Measurements from ENCODE around the gene GREB1.

Gene GREB1

DNA sequence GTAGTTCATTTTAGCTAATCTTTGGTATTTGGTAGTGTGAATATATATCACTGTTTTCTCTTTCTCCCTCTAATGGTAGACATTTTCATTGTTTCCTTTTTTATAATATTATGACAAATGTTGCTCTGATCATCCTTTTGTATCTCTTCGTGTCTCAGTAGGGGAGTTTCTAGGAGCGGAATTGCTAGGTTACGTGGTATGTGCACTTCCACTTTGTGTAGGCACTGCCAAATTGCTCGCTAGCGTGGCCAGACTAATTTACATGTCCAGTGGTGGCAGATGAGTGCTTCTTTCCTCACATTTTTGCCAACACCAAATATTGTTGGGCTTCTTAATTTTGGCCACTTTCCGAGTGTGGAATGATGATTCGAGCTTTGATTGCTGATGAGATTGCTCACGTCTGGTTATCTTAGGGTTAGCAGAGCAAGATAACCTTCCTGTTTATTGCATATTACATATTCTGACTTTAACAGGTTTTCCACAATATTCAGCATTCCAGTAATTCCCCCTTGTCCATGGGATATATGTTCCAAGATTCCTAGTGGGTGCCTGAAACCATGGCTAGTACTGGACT is 30.4 kb upstream of the GREB1 start:
- no peak for DNase-seq (ENCODE audit: low spot score)
- TF ChIP-seq, protein P1, sequence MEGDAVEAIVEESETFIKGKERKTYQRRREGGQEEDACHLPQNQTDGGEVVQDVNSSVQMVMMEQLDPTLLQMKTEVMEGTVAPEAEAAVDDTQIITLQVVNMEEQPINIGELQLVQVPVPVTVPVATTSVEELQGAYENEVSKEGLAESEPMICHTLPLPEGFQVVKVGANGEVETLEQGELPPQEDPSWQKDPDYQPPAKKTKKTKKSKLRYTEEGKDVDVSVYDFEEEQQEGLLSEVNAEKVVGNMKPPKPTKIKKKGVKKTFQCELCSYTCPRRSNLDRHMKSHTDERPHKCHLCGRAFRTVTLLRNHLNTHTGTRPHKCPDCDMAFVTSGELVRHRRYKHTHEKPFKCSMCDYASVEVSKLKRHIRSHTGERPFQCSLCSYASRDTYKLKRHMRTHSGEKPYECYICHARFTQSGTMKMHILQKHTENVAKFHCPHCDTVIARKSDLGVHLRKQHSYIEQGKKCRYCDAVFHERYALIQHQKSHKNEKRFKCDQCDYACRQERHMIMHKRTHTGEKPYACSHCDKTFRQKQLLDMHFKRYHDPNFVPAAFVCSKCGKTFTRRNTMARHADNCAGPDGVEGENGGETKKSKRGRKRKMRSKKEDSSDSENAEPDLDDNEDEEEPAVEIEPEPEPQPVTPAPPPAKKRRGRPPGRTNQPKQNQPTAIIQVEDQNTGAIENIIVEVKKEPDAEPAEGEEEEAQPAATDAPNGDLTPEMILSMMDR (IDR thresholded peaks at IDR 0.05) = no peak
- no peak overlapping the region for H3K27ac ChIP-seq
- no peak overlapping the region for H3K4me3 ChIP-seq

DNA sequence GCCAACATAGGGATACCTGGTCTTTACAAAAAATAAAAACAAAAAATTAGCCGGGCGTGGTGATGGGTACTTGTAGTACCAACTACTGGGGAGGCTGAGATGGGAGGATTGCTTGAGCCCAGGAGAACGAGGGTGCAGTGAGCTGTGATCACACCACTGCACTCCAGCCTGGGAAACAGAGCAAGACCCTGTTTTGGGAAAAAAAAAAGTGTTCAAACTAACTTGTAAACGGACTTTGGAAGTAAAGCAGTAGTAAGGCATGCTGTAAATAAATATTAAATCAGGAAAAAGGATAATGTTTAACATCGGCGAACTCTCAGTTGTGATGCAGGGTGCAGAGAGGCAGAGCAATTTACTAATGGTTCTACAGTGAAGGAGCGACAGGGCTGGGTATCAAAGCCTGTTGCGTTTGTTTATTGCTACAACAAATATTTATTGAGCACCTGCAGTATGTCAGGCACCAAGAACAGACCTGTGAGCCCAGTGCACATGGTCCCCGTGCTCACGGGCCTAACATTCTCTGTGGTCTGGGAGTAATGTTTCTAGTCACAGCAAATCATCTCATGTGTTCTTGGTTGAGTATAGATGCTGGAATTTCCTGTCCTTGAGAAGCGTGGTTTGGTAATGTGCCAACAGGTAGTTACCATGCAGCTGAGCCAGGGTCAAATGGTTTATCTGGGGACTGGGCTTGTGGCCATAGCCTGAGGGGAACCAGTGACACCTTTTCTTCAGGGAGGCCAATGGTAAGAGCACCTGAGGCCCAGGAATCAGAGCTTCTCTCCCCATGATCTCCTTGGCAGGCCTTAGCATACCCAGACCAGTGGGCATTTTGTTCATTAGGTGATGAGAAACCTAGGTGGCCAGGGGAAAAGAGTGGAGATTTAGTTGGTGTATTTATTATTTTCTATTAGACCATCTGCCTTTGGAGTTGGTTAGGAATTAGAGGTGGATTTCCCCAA is 27.9 kb upstream of the GREB1 start:
- no peak overlapping the region for H3K4me3 ChIP-seq
- H3K27ac ChIP-seq = no peak overlapping the region
- TF ChIP-seq, protein P1 (IDR thresholded peaks at IDR 0.05) = no peak
- DNase-seq (ENCODE audit: low spot score) = no peak

DNA sequence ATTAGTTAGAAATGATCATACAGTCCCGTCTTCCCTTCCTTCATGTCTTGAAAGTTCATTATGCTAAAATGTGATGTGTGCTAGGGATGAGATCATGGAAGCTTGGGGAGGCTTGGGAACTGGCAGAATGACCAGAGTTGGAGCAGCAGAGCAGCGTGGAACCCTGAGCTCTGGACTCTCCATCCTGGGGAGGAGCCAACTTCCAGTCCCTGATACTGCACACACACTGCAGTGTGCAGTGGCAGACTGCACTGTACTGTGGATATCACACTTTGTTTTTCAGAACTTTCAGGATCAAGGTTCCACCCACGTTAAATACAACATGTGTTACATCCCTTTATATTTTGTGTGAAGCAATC is 27.3 kb upstream of the GREB1 start:
- no peak overlapping the region for H3K27ac ChIP-seq
- DNase-seq (ENCODE audit: low spot score) = no peak
- H3K4me3 ChIP-seq = no peak overlapping the region
- TF ChIP-seq, protein P1 (IDR thresholded peaks at IDR 0.05) = no peak

DNA sequence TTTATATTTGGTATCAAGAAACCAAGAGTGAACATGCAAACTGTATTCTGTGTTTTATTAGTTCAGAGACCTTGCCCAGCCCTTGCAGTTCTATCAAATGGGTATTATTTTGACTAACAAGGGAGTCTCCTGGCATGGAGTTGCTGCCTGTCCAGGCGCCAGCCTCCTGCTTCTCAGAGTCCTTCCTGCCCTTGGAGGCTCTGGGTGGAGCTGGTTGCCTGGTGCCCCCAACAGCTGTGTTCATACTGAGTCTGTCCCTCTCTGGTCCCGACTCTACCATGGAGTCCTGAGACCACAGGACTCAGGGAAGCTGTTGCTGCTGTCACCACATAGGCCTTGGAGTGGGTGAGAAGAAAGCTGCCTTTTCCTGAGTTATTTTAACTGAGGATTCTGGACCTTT is 26.3 kb upstream of the GREB1 start:
- Histone ChIP-seq H3K27ac (no peak overlapping the region), H3K4me3 (no peak overlapping the region)
- TF ChIP-seq, protein P1 (IDR thresholded peaks at IDR 0.05) = no peak
- no peak for DNase-seq (ENCODE audit: low spot score)

DNA sequence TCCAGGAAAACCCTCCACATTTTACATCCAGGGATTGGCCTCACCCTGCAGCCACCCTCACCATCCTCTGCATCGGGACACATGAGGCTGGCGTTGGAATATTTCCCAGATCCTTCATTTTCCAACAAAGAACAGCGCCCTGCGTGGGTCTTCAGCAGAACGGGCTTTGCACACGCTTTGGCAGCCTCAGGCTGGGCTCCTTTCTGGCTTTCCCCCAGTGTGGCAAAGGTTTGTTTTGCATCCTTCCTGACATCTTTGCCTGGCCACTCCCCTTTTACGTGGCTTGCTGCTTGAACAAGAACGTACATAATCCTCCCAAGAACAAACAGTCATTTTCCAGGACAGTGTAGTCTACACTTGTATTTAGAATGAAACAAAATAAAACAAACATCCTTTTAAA is 25.6 kb upstream of the GREB1 start:
- Histone ChIP-seq H3K4me3 (no peak overlapping the region), H3K27ac (no peak overlapping the region)
- DNase-seq (ENCODE audit: low spot score) = no peak
- TF ChIP-seq, protein P1 (IDR thresholded peaks at IDR 0.05) = no peak

DNA sequence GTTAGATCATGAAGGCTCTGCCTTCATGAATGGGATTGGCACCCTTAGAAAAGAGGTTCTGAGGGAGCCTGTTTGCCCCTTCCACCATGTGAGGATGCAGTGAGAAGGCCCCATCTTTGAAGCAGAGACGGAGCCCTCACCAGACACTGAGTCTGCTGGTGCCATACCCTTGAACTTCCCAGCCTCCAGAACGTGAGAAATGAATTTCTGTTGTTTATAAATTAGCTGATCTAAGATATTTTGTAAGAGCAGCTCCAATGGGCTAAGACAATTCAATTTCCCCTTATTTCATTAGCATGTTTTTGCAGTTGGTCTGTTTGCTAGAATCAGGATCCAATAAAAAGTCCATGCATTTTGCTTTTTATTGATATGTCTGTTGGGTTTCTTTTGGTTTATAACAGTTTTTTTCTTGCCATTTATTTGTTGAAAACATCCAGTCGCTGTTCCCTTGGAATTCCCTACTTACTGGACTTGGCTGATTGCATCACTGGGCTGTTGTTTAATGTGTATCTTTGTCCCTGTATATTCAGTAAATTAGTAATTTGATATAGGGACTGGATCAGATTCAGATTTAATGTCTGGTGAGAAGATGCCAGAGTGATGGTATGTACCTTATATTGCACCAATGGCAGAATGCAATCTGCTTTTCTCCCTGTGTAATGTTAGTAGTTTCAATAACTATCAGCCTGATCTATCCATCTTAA is 24.0 kb upstream of the GREB1 start:
- TF ChIP-seq, protein P1 (IDR thresholded peaks at IDR 0.05) = no peak
- DNase-seq (ENCODE audit: low spot score) = no peak
- Histone ChIP-seq H3K27ac (no peak overlapping the region), H3K4me3 (no peak overlapping the region)
